Endothelial cell of umbilical vein (primary cell): ENCODE data around the gene OR9K2. TPM values are rescaled to one million over a fixed set of nuclear protein-coding genes. Genes with fewer than 3 reads are reported as not detected.
"Not testable (repeated sequence)": the region's sequence is repeated elsewhere in the genome, so short reads cannot be mapped to it uniquely, and the experiment has no call there.

Experiments
- BruUV-seq: library from RNA; stranded (reverse); fragments of 400-500 nt; replicated peaks from 2 replicates; lab custom pipeline; 2021; lab: Mats Ljungman, UMichigan
- CTCF ChIA-PET: fragments of 300-600, 350-600 bp; sonication (Branson Sonifier 250); formaldehyde crosslinking; loops from one replicate; lab custom pipeline; 2021; ENCODE audit warnings: antibody characterized with exemption, inconsistent platforms; lab: Charles Lee
- POLR2A ChIA-PET: fragments of 300-600, 350-600 bp; sonication (Branson Sonifier 250); formaldehyde crosslinking; loops from one replicate; lab custom pipeline; 2021; ENCODE audit warnings: antibody characterized with exemption, inconsistent platforms; lab: Charles Lee
- DNase-seq: peaks from one replicate; pipeline ENCODE4 v3.0.0-alpha.2; 2011; ENCODE audit warnings: low read depth, low spot score
- FAIRE-seq: peaks from 2 replicates; lab custom pipeline; 2011; peaks lifted over from hg19 to GRCh38; lab: Jason Lieb, UNC
- H2AFZ ChIP-seq: 2 replicates; pipeline ENCODE4 v1.6.0; 2012; ENCODE audit warnings: low read depth, low read length, control low read depth, inconsistent platforms
- H3K27ac ChIP-seq: 2 replicates; pipeline ENCODE4 v1.5.1; 2011; ENCODE audit warnings: low read depth, mild to moderate bottlenecking, control low read depth, low read length, moderate library complexity; ENCODE audit not compliant: insufficient read depth
- H3K27me3 ChIP-seq, 2 experiments: 2 replicates each; pipeline versions ENCODE4 v1.6.0 to v1.6.1; 2011; ENCODE audit warnings: low read length in 2 of 2, mixed read lengths in 1 of 2; ENCODE audit not compliant: control insufficient read depth in 2 of 2, insufficient read depth in 2 of 2
- H3K36me3 ChIP-seq, 2 experiments: 2 replicates in 1 of 2; 3 replicates in 1 of 2; pipeline ENCODE4 v1.5.1; 2011; ENCODE audit warnings: low read length in 2 of 2, mild to moderate bottlenecking in 1 of 2, moderate library complexity in 1 of 2; ENCODE audit not compliant: control insufficient read depth in 2 of 2, insufficient read depth in 2 of 2; ENCODE audit errors: extremely low read depth in 1 of 2
- H3K4me1 ChIP-seq: 3 replicates; pipeline ENCODE4 v1.5.1; 2011; ENCODE audit warnings: mild to moderate bottlenecking, low read length; ENCODE audit not compliant: control insufficient read depth, insufficient read depth; ENCODE audit errors: extremely low read depth
- H3K4me2 ChIP-seq: 2 replicates; pipeline ENCODE4 v1.6.1; 2011; ENCODE audit warnings: low read length, control low read depth, mixed read lengths; ENCODE audit not compliant: insufficient read depth
- H3K4me3 ChIP-seq, 3 experiments: fragments of 200-600 bp in 1 of 3; sonication (generic), shearing (Covaris generic) in 1 of 3; replicated peaks in 1 of 3; 2 replicates each; pipeline ENCODE4 v1.5.1; 2011 to 2016; ENCODE audit warnings: control low read depth in 3 of 3, low read length in 3 of 3, mild to moderate bottlenecking in 2 of 3, inconsistent platforms in 1 of 3, low read depth in 1 of 3, moderate library complexity in 1 of 3; ENCODE audit not compliant: insufficient read depth in 1 of 3
- H3K79me2 ChIP-seq: 2 replicates; pipeline ENCODE4 v1.6.0; 2012; ENCODE audit warnings: low read length, inconsistent platforms; ENCODE audit not compliant: control insufficient read depth, insufficient read depth
- H3K9ac ChIP-seq: replicated peaks from 2 replicates; pipeline ENCODE3; 2011; ENCODE audit warnings: low read length, control low read depth; ENCODE audit not compliant: insufficient read depth; ENCODE audit errors: extremely low read depth
- H3K9me1 ChIP-seq: replicated peaks from 3 replicates; pipeline ENCODE4 v1.6.0; 2011; ENCODE audit warnings: mild to moderate bottlenecking, low read length; ENCODE audit not compliant: control insufficient read depth, insufficient read depth; ENCODE audit errors: extremely low read depth
- H3K9me3 ChIP-seq: replicated peaks from 2 replicates; pipeline ENCODE4 v1.5.1; 2012; ENCODE audit warnings: low read length, inconsistent platforms; ENCODE audit not compliant: control insufficient read depth, insufficient read depth
- H4K20me1 ChIP-seq: replicated peaks from 2 replicates; pipeline ENCODE3; 2011; ENCODE audit warnings: mild to moderate bottlenecking, low read length; ENCODE audit not compliant: control insufficient read depth, insufficient read depth; ENCODE audit errors: extremely low read depth
- MAX ChIP-seq: IDR thresholded peaks from 2 replicates; pipeline ENCODE4 v1.6.1; 2011; ENCODE audit not compliant: insufficient read depth, insufficient read length
- dilution Hi-C: fragments of 300-500 bp; cut with MboI; formaldehyde crosslinking; loops from one replicate; pipeline ENCODE4 v1.15.0; 2019; ENCODE audit warnings: low sequenced_read_pairs; ENCODE audit not compliant: extremely low pct_ligation_motif_present
- intact Hi-C: fragments of 100-400 bp; cut with micrococcal nuclease; formaldehyde crosslinking; loops from one replicate; pipeline ENCODE4 v1.10.0; 2022
- polyA plus RNA-seq, 4 experiments: library from polyadenylated mRNA; depleted of rRNA in 3 of 4; stranded (reverse) in 3 of 4; unstranded in 1 of 4; fragments of >200 nt; gene quantifications; 2 replicates each; pipeline versions ENCODE4 v1.2.1 to v1.2.3, GENCODE V29; 2011 to 2012; ENCODE audit warnings: missing spikeins in 1 of 4
- total RNA-seq: library from RNA; stranded (reverse); gene quantifications from 2 replicates; pipeline ENCODE4 v1.2.3, GENCODE V29; 2021

Gene OR9K2
- total and polyA plus RNA-seq, 2 donors (not counting 3 experiments of a cell fraction or from before 2014, with no cell fraction given) = not detected

- intact Hi-C loops, H3K79me2 ChIP-seq, H3K9me3 ChIP-seq, H3K36me3 ChIP-seq, CTCF ChIA-PET, dilution Hi-C loops, H3K4me2 ChIP-seq, H4K20me1 ChIP-seq, H3K27me3 ChIP-seq, H2AFZ ChIP-seq, H3K9ac ChIP-seq, POLR2A ChIA-PET, H3K4me3 ChIP-seq, H3K9me1 ChIP-seq, H3K27ac ChIP-seq, FAIRE-seq, BruUV-seq, DNase-seq, H3K4me1 ChIP-seq: not testable (repeated sequence)
Measured at GRCh38 chr12:55167010-55167640, 40.9 kb downstream of the OR9K2 start.

GRCh38 chr12:55171445-55171844 is 45.2 kb downstream of the OR9K2 start:
- Histone ChIP-seq H3K36me3 (no peaks in the 10 kb centered on the region), H2AFZ (no peak overlapping the region), H3K9me1 (no peaks in the 10 kb centered on the region), H3K4me3 (no peak overlapping the region), H3K27me3 (no peaks in the 10 kb centered on the region), H3K27ac (no peak overlapping the region), H4K20me1 (no peaks in the 10 kb centered on the region), H3K4me2 (no peak overlapping the region), H3K9ac (no peak overlapping the region), H3K4me1 (no peaks in the 10 kb centered on the region), H3K79me2 (no peaks in the 10 kb centered on the region), H3K9me3 (no peaks in the 10 kb centered on the region)
- DNase-seq = no peak
- CTCF ChIA-PET = no interaction called here
- intact Hi-C loops = no loop called here
- dilution Hi-C loops = no loop called here
- FAIRE-seq = no peak
- no TSS peak for BruUV-seq
- no peak for TF ChIP-seq MAX
- POLR2A ChIA-PET = no interaction called here

- H2AFZ ChIP-seq, BruUV-seq, H3K9ac ChIP-seq, H3K27me3 ChIP-seq, POLR2A ChIA-PET, H3K9me3 ChIP-seq, H3K9me1 ChIP-seq, intact Hi-C loops, H3K36me3 ChIP-seq, H3K4me1 ChIP-seq, H3K27ac ChIP-seq, DNase-seq, H4K20me1 ChIP-seq, dilution Hi-C loops, CTCF ChIA-PET, H3K4me2 ChIP-seq, FAIRE-seq, H3K4me3 ChIP-seq, H3K79me2 ChIP-seq: not testable (repeated sequence)
Measured at GRCh38 chr12:55171846-55172245, 45.6 kb downstream of the OR9K2 start.
